ENCODE results near the gene PRKN. TPM values are rescaled to one million over a fixed set of nuclear protein-coding genes. Genes with fewer than 3 reads are reported as not detected.

PRKN gene
- total RNA-seq, 1 donor from 2014 or later, result 1.2 TPM

GRCh38 chr6:161711938-161712337 lies 1015.6 kb downstream of the PRKN start:
- Histone ChIP-seq H3K4me3 (ENCODE audit: low read depth, low read length) (no peak overlapping the region), H3K27me3 (ENCODE audit: control insufficient read depth, insufficient read depth, low read length) (no peaks in the 10 kb centered on the region), H3K36me3 (ENCODE audit: control insufficient read depth, insufficient read depth, low read length) (no peaks in the 10 kb centered on the region)
- TF ChIP-seq CTCF (IDR thresholded peaks at IDR 0.05; ENCODE audit: insufficient read depth, low read length, poor library complexity, severe bottlenecking), result no peak
- no peak for DNase-seq (ENCODE audit: low read depth)

GRCh38 chr6:161711515-161711914 lies 1016.1 kb downstream of the PRKN start:
- H3K27me3 ChIP-seq (ENCODE audit: control insufficient read depth, insufficient read depth, low read length), result no peaks in the 10 kb centered on the region
- no peaks in the 10 kb centered on the region for H3K36me3 ChIP-seq (ENCODE audit: control insufficient read depth, insufficient read depth, low read length)
- H3K4me3 ChIP-seq (ENCODE audit: low read depth, low read length), result no peak overlapping the region
- no peak for TF ChIP-seq CTCF (IDR thresholded peaks at IDR 0.05; ENCODE audit: insufficient read depth, low read length, poor library complexity, severe bottlenecking)
- DNase-seq (ENCODE audit: low read depth), result no peak

GRCh38 chr6:161710698-161711097 lies 1016.9 kb downstream of the PRKN start:
- no peak overlapping the region for H3K4me3 ChIP-seq (ENCODE audit: low read depth, low read length)
- H3K27me3 ChIP-seq (ENCODE audit: control insufficient read depth, insufficient read depth, low read length), result no peaks in the 10 kb centered on the region
- no peak for DNase-seq (ENCODE audit: low read depth)
- TF ChIP-seq CTCF (IDR thresholded peaks at IDR 0.05; ENCODE audit: insufficient read depth, low read length, poor library complexity, severe bottlenecking), result no peak
- H3K36me3 ChIP-seq (ENCODE audit: control insufficient read depth, insufficient read depth, low read length), result no peaks in the 10 kb centered on the region

- H3K27me3 ChIP-seq (ENCODE audit: control insufficient read depth, insufficient read depth, low read length), result no peaks in the 10 kb centered on the region
- no peak for TF ChIP-seq CTCF (IDR thresholded peaks at IDR 0.05; ENCODE audit: insufficient read depth, low read length, poor library complexity, severe bottlenecking)
- H3K4me3 ChIP-seq (ENCODE audit: low read depth, low read length), result no peak overlapping the region
- DNase-seq (ENCODE audit: low read depth), result no peak
- H3K36me3 ChIP-seq (ENCODE audit: control insufficient read depth, insufficient read depth, low read length), result no peaks in the 10 kb centered on the region
Measured at GRCh38 chr6:161701056-161701455, 1026.5 kb downstream of the PRKN start.

- no peak for DNase-seq (ENCODE audit: low read depth)
Measured at GRCh38 chr6:161696801-161697200, 1030.8 kb downstream of the PRKN start.

More at GRCh38 chr6:161696801-161697200, 1030.8 kb downstream of the PRKN start:
- Histone ChIP-seq H3K36me3 (ENCODE audit: control insufficient read depth, insufficient read depth, low read length) (no peaks in the 10 kb centered on the region), H3K27me3 (ENCODE audit: control insufficient read depth, insufficient read depth, low read length) (no peaks in the 10 kb centered on the region), H3K4me3 (ENCODE audit: low read depth, low read length) (no peak overlapping the region)
- no peak for TF ChIP-seq CTCF (IDR thresholded peaks at IDR 0.05; ENCODE audit: insufficient read depth, low read length, poor library complexity, severe bottlenecking)

Measured in kidney epithelial cell (primary cell).